ENCODE measurements around the gene SHC2. TPM values are rescaled to one million over a fixed set of nuclear protein-coding genes. Genes with fewer than 3 reads are reported as not detected.
A peak's percentile ranks its signal among the peaks of the same experiment; 100 is the strongest.

The SHC2 gene
- total RNA-seq, 3 donors from 2014 or later: 8.3 to 40.6 (median 21.8) TPM

- intact Hi-C loops (cut with DNase I; ENCODE audit: low total_unique reads): no loop called here
- Histone ChIP-seq H3K27ac (no peak overlapping the region), H3K9me3 (no peaks in the 10 kb centered on the region), H3K4me1 (peaks cover 0 to 3% of the 10 kb centered on the region in 2 donors), H3K36me3 (no peaks in the 10 kb centered on the region), H3K27me3 (peaks cover 12 to 35% of the 10 kb centered on the region in 2 donors), H3K4me3 (peak overlapping the region in 2 of 3 donors; percentile 27 to 58)
- DNase-seq (ENCODE audit: low spot score in 2 of 2): no peak
- no peak for TF ChIP-seq POLR2A (IDR thresholded peaks at IDR 0.05)
- TF ChIP-seq, protein P1, sequence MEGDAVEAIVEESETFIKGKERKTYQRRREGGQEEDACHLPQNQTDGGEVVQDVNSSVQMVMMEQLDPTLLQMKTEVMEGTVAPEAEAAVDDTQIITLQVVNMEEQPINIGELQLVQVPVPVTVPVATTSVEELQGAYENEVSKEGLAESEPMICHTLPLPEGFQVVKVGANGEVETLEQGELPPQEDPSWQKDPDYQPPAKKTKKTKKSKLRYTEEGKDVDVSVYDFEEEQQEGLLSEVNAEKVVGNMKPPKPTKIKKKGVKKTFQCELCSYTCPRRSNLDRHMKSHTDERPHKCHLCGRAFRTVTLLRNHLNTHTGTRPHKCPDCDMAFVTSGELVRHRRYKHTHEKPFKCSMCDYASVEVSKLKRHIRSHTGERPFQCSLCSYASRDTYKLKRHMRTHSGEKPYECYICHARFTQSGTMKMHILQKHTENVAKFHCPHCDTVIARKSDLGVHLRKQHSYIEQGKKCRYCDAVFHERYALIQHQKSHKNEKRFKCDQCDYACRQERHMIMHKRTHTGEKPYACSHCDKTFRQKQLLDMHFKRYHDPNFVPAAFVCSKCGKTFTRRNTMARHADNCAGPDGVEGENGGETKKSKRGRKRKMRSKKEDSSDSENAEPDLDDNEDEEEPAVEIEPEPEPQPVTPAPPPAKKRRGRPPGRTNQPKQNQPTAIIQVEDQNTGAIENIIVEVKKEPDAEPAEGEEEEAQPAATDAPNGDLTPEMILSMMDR (IDR thresholded peaks at IDR 0.05): no peak
- no peak for TF ChIP-seq POLR2AphosphoS5 (IDR thresholded peaks at IDR 0.05)
Measured at GRCh38 chr19:497869-498510, 37.2 kb upstream of the SHC2 start.

DNA sequence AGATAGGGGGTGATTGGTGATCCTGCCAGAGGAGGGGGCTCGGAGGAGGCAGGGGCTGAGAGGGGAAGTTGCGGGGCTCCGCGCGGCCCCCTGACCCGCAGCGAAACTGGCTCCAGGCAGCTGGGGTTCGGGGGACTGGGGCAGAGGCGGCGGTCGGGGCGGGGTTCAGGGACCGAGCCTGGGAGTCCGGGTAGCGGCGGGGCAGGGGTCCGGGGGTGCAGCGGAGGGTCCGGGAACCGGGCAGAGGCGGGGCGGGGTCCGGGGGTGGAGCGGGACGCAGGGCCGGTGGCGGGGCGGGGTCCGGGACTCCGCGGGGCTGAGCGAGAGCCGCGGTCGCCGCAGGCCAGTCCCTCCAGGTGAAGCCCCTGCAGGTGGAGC lies 36.6 kb upstream of the SHC2 start:
- H3K9me3 ChIP-seq: no peaks in the 10 kb centered on the region
- TF ChIP-seq POLR2AphosphoS5 (IDR thresholded peaks at IDR 0.05) (no peak), POLR2A (IDR thresholded peaks at IDR 0.05) (no peak)
- TF ChIP-seq, protein P1 (IDR thresholded peaks at IDR 0.05): no peak
- H3K4me1 ChIP-seq: peaks cover 0 to 3% of the 10 kb centered on the region in 2 donors
- H3K36me3 ChIP-seq: no peaks in the 10 kb centered on the region
- no peak overlapping the region for H3K27ac ChIP-seq
- intact Hi-C loops (cut with DNase I; ENCODE audit: low total_unique reads): no loop called here
- H3K4me3 ChIP-seq: peak overlapping the region in 2 of 3 donors; percentile 27 to 58
- H3K27me3 ChIP-seq: peaks cover 12 to 35% of the 10 kb centered on the region in 2 donors
- no peak for DNase-seq (ENCODE audit: low spot score in 2 of 2)

DNA sequence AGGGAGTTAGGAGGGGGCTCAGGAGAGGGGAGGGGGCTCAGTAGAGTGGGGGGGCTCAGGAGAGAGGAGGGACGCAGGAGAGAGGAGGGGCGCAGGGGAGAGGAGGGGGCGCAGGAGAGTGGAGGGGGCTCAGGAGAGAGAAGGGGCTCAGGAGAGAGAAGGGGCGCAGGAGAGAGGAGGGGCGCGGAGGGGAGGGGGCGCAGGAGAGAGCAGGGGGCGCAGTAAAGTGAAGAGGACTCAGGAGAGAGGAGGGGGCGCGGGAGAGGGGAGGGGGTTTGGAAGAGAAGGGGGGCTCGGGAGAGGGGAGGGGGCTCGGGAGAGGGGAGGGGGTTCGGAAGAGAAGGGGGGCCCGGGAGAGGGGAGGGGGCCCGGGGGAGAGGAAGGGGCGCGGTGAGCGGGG lies 36.2 kb upstream of the SHC2 start:
- Histone ChIP-seq H3K27me3 (peaks cover 12 to 35% of the 10 kb centered on the region in 2 donors), H3K9me3 (no peaks in the 10 kb centered on the region), H3K27ac (no peak overlapping the region), H3K4me3 (no peak overlapping the region), H3K36me3 (no peaks in the 10 kb centered on the region), H3K4me1 (peaks cover 0 to 3% of the 10 kb centered on the region in 2 donors)
- intact Hi-C loops (cut with DNase I; ENCODE audit: low total_unique reads): no loop called here
- no peak for DNase-seq (ENCODE audit: low spot score in 2 of 2)
- TF ChIP-seq POLR2AphosphoS5 (IDR thresholded peaks at IDR 0.05) (no peak), POLR2A (IDR thresholded peaks at IDR 0.05) (no peak)
- TF ChIP-seq, protein P1 (IDR thresholded peaks at IDR 0.05): no peak

GRCh38 chr19:496112-496665 lies 35.4 kb upstream of the SHC2 start, which contains the start of gene MADCAM1:
TSS of gene MADCAM1 (plus strand) at chr19:496486. CDS start at chr19:496500, 14 bp downstream.
- no peak within 1 kb of the TSS for H3K27ac ChIP-seq
- peak within 1 kb of the TSS in 1 of 3 donors; percentile 58 for H3K4me3 ChIP-seq
- H3K36me3 ChIP-seq: no peaks in the 10 kb centered on the region
- peaks cover 0 to 3% of the 10 kb centered on the region in 2 donors for H3K4me1 ChIP-seq
- TF ChIP-seq POLR2AphosphoS5 (IDR thresholded peaks at IDR 0.05) (no peak), POLR2A (IDR thresholded peaks at IDR 0.05) (no peak)
- TF ChIP-seq, protein P1 (IDR thresholded peaks at IDR 0.05): no peak
- no peaks in the 10 kb centered on the region for H3K9me3 ChIP-seq
- peaks cover 12 to 35% of the 10 kb centered on the region in 2 donors for H3K27me3 ChIP-seq
- DNase-seq (ENCODE audit: low spot score in 2 of 2): no peak
- intact Hi-C loops (cut with DNase I; ENCODE audit: low total_unique reads): no loop called here

- Histone ChIP-seq H3K4me1 (peaks cover 0 to 3% of the 10 kb centered on the region in 2 donors), H3K4me3 (no peak overlapping the region), H3K27me3 (peaks cover 12 to 35% of the 10 kb centered on the region in 2 donors), H3K27ac (no peak overlapping the region), H3K9me3 (no peaks in the 10 kb centered on the region), H3K36me3 (no peaks in the 10 kb centered on the region)
- no peak for TF ChIP-seq POLR2A (IDR thresholded peaks at IDR 0.05)
- TF ChIP-seq, protein P1 (IDR thresholded peaks at IDR 0.05): peak in 2 of 3 donors; percentile 50 to 53
- intact Hi-C loops (cut with DNase I; ENCODE audit: low total_unique reads): no loop called here
- DNase-seq (ENCODE audit: low spot score in 2 of 2): no peak
Measured at GRCh38 chr19:495402-496111, 34.7 kb upstream of the SHC2 start.
